HG03558 (cell line): ENCODE data around the gene CAMTA1.
"Not testable (repeated sequence)": the region's sequence is repeated elsewhere in the genome, so short reads cannot be mapped to it uniquely, and the experiment has no call there.

ENCODE experiments used
- ATAC-seq: cut with Tn5 transposase; IDR thresholded peaks from one replicate; pipeline ENCODE4 v1.9.1; 2021; ENCODE audit warnings: moderate number of reproducible peaks; ENCODE audit not compliant: unreplicated experiment; ENCODE audit errors: extremely low read depth

The CAMTA1 gene

DNA sequence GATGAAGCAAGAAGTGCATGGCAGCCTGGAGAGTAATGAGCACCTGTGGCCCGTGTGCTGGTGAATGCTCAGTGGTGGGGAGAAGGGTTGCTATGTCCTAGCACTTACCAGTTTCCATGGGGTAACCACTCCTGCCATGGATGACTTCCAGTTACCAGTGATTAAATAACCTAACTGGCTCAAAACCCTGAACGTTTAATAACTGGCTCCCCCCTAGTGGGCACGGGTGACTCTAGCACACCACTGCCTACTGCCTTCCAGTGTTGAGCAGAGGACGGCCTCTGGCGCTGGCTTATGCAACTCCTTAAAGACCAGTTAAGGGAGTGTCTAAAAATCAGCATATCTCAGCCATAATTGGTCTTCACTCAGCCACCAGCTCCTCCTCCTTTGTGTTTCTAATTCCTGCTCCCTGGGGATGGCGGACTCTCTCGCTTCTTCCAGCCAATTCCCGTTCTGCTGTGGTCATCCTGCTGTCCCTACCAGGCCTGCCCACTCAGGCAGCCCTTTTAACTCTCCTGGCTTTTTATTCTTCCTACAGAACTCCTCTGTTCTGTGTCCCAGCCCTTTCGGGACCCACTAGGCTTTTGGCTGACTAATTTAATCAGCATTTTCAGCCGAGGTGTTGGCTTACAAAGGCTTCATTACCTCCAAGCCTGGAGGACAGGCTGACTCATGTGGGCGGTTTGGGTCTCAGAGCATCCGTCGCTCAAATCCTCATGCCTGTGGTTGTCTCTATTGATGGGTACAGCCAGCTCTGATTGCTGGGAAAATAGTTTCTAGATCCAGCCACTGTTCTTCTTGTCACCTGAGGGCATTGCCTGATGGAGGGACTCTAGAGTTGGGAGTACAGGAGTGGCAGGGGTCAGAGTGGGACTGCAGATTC is 332.4 kb downstream of the CAMTA1 start:
- ATAC-seq: no peak

DNA sequence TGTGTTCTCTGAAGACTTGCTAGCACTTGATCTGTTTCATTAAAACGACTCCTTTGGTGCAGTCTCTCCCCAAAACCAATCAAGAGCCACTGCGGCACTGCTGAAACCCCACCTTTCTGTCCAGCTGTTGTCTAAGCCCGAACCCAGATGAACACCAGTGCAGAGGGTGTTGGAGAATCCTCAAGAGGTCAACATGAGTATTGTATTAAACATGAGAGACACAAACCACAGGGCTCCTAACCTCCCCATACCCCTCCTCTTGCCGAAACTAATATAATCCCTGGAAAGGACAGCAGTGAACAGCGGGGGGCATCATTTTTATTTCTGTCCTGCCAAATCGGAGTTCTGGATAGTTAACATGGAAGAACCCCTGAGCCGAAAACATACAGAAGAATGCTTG is 333.9 kb downstream of the CAMTA1 start:
- no peak for ATAC-seq

DNA sequence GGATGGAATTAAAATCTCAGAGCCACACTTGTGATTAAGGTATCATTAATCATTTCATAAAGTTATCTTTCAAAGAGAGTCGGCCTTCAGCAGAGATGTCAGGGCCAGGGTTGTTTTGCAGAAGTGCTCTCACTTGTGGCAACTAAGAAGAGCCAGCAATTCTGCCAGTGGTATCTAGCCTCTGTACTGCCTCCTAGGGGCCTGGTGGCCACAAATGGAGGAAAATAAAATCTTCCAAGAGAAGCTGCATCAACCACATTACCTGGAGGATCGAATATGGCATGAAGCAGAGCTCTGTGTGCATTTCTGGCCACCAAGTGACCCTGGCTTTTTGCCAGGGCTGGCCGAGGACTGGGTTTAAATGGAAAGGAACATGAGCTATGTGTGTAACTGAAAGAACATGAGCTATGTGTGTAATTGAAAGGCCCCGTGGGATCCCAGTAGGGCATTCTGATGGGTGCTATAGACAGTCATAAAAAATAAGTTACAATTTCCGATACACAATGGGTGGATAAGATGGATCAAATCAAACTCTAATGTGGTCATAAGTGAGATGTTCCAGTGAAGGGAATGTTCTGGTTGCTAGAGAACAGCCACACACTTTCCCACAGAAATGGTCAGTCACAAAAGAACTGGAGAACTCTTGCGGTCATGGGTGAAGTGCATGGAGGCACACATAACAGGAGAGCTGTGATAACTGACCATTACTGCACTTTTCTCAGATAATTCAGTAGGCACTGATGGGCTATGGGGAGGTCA is 335.8 kb downstream of the CAMTA1 start:
- ATAC-seq: no peak

DNA sequence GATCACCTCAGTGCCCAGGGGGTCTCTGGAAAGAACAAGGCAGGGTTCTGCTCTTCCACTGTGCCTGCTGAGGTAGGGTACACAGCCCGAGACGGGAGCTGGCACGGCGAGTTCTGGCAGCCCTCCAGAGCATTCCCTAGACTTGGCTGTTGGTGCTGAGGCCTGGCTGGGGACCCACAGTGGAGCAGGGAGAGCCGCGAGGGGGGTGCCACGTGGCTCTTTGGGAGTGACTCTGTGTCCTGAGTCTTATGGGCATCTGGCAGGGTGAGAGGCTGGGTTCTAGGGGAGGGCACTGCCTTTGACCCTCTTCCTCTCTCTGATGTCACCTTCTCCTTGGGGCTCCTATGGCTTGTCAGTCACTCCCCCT is 336.4 kb downstream of the CAMTA1 start:
- ATAC-seq: no peak

DNA sequence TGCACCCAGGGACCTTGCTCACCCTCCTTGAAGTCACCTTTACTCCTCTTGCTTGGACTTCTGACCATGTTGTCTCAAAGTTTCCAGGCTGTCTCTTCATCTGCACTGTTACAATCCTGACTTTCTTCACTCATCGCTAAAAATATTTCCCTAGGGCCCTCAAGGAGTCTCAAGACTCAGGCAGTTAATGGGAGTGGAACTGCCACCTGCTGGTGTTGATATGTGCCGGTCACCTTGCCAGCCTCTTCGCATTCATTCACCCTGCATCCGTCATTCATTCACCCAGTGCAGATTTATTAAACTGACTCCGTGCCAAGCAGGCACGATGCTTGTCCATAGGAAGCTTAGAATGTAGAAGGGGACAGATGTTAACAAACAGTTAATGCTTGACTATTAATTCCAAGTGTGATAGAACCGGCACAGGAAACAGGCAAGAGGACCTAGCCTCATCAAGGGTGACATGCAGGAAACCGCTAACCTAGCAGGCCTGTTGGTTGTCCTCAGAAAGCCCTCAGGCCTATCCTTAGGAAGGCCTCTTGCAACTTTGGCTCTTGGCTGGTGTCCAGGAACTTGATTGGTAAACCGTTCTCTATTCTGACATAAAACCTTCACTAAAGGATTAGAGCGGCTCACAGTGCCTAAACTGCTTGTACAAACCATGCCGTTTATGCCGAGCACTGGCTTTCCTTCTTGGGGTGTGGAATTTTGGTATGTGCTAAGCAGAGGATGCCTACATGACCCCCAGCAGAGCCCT is 342.2 kb downstream of the CAMTA1 start:
- ATAC-seq: no peak

DNA sequence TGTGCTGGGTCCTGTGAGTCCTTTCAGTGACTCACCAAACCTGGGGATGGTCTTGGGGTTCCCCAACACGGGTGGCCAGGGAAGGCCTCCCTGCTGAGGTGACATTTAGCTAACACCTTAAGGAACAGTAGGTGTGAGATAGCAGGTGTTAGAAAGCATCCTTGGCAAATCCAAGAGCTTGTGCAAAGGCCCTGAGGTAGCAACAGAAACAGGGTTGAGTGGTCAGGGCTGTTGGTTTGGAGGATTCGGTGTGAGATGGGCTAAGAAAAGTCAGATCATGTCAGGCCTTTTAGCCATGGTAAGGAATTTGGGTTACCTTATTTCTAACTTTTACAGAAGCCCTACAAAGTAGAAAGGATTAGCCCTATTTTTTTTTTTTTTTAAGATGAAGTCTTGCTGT is 343.0 kb downstream of the CAMTA1 start:
- no peak for ATAC-seq

DNA sequence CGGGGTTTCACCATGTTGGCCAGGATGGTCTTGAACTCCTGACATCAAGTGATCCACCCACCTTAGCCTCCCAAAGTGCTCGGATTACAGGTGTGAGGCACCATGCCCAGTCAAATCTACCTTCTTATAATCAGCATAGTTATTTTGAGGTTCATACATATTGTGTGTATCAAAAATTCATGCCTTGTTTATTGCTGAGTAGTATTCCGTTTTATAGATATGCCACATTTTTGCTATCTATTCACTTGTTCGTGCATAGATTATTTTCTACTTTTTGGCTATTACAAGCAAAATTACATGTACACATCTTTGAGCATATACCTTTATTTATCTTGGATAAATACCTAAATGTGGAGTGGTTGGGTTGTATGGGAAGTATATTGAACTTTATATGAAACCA is 344.9 kb downstream of the CAMTA1 start:
- ATAC-seq: no peak

DNA sequence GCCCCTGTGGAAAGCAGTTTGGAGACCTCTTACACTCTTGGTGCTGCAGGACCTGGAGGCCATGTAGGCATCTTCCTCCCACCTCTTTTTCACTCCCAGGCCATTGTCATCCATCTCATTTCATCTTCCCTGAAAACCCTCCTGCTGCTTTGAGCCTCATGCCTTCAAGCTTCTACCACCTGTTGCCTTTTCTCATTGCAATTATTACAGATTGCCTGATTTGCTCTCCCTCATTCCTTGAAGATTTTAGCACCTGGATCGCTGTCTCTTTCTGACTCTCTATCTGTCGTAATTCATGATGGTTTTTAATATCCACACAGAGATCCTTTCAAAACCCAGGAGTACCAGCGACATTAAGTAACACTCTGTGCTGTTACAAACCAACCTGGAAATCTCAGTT is 350.2 kb downstream of the CAMTA1 start:
- no peak for ATAC-seq

DNA sequence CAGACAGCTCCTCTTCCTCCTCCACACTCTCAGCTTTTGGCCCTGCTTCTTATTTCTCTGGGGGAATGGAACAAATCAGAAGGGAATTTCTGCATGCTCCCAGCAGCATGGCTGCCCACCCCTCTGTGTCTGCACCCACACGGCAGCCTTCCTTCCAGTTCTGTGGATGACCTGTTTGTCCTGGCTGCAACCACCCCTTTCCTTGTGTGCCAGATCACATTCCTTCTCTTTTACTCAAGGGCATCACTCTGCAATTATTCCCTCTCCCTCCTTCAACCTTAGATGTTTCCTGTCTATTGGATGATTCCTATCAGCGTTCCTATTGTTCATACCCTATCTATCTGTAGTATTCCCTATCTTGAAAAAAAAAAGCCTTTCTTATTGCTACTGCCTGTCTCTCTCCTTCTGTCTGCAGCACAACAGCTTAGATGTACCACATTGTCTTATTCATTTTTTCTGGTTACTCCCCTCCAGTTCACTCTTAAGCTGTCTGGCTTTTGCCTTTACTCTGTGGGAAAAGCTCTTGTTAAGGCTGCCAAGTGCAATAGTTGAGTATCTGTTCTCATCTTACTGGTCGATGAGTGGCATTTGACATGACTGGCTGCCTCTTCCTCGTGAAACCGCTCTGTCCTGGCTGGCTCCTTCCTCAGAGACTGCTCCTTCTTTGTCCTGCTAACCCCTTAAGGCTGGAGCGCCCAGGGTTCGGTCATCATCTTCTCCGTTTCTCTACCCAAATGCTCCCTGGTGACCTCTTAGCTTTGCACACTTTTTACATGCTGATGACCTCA is 351.1 kb downstream of the CAMTA1 start:
- no peak for ATAC-seq

DNA sequence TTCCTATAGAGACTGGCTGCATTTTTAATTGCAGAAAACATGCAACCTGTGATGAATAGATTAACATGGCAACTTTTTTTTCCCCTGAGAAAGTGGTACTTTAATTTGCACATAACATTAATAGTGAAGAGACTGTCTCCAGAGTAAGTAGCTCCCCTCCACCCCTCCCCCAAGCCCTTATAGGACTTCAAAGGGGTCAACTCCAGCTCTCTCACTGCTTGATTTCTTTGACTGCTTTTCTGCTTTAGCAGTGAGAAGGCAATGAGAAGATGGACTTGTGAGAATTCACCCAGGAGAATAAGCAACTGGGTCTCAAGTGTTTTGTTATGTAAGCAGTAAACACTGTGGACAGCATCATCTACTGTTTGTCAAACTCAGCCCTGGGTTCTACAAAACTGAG is 355.0 kb downstream of the CAMTA1 start:
- ATAC-seq: no peak

DNA sequence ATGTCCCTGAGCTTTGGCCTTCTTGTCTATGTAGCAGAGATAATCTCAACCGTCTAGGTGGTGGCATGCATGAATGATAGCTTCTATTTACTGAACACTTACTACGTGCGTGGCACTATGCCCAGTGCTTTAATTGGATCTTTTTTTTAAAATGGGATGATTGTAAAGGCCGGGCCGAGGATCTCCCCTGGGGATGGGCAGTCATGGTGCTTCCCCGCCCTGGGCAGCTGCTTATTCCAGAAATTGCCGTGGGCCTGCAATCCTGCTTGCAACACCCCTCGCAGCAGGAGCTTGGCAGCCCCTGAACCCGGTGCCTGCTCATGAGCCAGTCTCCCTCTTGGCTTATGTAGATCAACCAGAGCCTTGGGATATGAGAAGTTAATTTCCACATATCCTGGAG is 360.7 kb downstream of the CAMTA1 start:
- no peak for ATAC-seq

DNA sequence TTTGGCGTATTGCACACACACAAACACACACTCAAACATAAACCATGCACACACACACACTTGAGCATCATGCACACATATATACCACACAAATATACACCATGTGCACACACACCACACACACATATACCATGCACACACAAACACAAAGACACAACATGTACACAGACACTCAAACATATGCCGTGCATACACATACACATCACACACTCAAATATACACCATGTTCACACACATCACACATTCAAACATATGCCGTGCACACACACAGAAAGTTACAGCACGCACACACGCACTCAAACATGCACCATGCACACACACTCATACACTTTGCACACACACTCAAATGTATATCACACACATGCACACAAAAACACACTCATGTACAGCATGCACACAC is 361.5 kb downstream of the CAMTA1 start:
- ATAC-seq: no peak

DNA sequence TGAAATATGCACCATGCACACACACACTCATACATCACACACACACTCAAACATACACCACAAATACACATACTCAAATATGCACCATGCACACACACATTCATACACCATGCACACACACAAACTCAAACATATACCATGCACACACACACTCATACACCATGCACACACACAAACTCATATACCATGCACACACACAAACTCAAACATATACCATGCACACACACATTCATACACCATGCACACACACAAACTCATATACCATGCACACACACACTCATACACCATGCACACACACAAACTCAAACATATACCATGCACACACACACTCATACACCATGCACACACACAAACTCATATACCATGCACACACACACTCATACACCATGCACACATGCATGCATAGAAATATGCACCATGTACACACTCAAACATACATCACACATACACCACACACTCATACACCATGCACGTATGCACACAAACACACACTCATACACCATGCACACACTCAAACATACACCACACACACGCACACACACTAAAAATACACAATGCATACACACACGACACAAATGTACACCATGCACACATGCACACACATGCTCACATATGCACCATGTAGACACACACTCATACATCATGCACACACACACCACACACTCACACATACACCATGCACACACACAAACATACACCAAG is 362.5 kb downstream of the CAMTA1 start:
- not testable (repeated sequence) for ATAC-seq

DNA sequence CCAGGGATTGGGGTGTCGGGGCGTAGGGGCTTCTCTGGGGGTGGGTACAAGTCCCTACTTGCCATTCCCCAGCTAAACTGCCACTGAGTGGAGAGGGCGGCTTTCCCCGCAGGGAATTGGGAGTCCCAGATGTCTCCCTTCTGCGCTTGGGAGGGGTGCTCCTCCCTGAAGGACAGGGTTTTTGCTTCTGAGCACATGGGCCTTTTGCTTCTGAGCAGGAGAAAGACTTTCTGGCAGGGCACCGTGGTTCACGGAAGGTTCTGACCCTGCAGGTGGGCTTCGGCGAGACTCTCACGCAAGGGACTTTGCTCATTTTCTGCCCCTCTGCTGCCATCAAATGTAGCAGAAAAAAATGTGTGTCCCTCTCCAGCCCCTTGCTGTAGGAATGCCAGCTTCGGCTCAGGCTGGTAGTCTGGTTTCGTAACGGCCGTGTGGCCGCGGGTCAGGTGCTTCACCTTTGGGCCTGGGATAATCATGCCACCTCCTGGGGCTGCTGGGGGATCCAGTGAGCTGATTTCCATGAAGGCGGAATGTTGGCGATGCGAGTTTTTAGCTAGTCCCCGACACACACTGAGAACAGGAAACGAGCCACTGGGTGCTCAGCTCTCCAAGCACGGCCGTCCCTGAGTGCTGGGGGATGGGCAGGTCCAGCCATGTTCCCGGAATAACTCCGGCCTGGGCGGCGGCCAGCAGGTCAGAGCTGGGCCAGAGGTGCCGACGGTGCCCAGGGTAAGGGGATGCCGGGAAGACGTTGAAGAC is 364.0 kb downstream of the CAMTA1 start:
- ATAC-seq: no peak

DNA sequence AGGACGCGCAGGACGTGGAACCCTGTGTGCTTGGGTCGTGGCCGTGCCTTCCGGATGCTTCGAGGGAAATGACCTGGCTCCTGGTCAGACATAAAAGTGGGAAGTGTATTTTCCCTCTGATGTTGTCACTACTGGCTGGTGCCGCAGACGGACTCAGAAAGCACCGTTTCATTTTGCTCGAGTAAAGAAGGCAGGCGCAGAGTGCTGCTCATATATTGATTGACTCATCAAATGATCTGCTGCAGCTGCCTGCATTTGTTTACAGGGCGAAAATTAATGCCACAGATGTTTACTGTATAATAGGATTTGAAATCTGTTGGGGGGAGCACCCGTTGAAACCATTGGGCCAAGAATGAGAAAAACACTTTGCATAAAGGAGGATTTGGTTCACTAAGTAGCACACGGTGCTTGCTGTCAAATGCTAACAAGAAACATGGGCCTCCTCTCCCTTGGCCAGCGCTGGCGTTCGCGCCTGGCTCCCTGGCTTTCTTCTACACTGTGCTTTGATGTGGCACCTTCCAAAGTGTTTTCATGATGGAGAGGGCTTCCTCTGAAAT is 365.5 kb downstream of the CAMTA1 start:
- no peak for ATAC-seq

DNA sequence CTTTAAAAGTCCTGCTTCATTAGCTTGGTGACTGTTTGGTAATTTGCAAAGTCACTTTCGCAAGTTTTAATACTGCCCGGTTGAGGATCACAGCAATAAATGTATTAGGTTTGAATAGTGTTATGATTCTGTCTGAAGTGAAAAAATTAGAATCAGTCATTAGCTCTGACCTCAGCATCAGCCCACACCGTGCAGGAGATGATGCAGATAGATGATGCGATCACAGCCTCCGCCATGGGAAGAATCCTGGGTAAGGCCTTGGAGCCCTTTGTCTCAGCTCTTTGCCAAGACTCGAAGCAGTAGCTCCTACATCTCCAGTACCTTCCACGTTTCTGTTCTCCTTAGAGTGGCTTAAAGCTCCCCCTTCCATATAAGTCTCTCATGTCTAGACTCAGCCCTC is 366.7 kb downstream of the CAMTA1 start:
- ATAC-seq: no peak

DNA sequence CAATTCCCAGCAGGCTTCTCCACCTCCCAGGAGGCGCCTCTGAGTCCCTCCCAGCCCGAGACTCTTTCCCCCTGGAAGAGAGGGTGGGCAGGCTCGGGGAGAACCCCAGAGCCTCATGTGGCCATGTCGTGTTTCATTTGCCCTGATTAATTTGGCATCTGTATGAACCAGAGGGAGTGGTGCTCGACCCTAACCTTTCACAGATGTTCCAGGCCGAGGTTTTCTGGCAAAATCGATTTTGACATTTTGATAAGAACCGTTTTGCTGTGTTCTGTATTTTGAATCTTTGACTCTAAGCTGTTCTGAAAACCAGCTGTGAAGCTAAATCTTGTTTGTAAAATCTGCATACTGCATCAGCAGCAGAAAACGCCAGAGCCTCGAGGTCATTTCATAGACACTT is 367.4 kb downstream of the CAMTA1 start:
- no peak for ATAC-seq

DNA sequence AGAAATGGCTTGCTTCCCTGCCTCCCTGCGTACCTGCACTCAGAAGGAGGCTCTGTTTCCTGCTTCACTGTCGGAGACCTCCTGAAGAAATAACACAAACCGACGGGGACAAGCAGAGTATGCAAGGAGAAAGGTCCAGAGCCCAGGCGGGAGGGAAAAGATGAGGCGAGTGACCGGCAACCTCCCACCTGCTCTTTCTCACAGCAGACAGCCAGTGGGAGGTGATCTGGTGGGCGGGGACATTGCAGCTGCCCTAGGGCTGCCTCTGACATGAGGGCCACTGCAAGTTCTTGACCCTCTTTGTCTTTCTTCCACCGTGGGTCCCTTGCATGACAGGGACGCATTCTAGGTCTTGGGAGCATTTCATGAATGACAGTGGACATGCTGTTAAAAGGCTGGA is 368.2 kb downstream of the CAMTA1 start:
- ATAC-seq: no peak
